ENCODE measurements around the gene MTF2.
"Not testable (repeated sequence)": the region's sequence is repeated elsewhere in the genome, so short reads cannot be mapped to it uniquely, and the experiment has no call there.

MTF2 gene

DNA sequence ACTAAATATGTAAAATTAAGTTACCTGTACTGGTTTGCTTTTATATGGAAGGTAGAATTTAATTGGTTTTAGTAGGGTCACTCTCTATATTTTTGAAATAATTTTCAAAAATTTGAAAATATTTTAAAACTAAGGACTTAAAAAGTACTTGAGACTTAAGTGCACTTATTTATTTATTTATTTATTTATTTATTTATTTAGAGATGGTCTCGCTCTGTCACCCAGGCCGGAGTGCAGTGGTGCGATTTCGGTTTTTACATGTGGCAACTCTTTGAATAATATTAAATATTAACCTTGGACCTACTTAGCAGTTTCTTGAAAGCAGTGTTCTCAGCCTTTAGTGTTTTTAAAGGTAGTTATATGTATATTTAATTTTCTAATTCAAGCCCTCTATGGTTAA is 64.7 kb downstream of the MTF2 start:
- H3K36me3 Mint-ChIP-seq: peaks cover 13% of the 10 kb centered on the region
- H3K27me3 Mint-ChIP-seq: no peaks in the 10 kb centered on the region
- no peak overlapping the region for H3K27ac Mint-ChIP-seq
- H3K4me3 Mint-ChIP-seq: no peak overlapping the region
- peaks cover 8% of the 10 kb centered on the region for H3K9me3 Mint-ChIP-seq (ENCODE audit: low read depth)
- peaks cover 6% of the 10 kb centered on the region for H3K4me1 Mint-ChIP-seq (ENCODE audit: low read depth)

DNA sequence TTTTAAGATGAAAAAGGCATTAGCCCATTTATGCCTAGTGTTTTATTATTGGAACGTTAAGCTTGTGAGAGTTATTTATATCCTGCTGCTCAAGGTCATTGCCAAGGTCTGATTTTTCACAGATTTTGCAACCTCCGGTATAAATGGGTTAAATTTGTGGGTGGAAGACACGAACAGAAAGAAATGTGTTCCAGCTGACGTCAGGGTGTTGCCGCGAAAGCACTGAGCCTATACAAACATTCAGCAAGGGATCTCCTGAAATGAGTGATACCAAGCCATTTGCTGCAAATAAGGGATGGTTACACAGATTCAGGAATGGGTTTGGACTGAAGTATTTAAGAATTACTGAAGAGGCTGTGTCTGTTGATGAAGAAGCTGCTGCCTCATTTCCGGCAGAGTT is 68.9 kb downstream of the MTF2 start:
- Mint-ChIP-seq H3K4me3 (no peak overlapping the region), H3K27me3 (no peaks in the 10 kb centered on the region), H3K36me3 (peaks cover 20% of the 10 kb centered on the region), H3K27ac (peak overlapping the region; percentile 78), H3K9me3 (ENCODE audit: low read depth) (peaks cover 11% of the 10 kb centered on the region), H3K4me1 (ENCODE audit: low read depth) (peaks cover 4% of the 10 kb centered on the region)

DNA sequence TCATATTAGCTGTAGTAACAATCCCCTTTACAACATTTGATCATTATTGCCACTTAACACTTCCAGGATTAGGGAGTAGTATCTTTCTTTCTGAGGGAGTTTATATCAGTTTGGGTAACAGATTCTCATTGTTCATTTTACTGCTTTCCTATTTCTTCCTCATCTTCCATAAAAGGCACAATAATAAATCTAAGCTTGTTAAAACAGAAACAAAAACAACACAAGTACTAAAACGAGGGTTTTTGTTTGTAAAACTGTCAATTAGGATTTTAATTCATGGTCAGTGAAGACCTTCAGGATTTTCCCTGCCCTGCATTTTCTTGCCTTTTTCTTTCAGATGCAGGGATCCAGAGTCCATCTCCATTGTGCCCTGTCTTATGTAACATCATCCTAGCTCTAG is 71.6 kb downstream of the MTF2 start:
- H3K27me3 Mint-ChIP-seq: no peaks in the 10 kb centered on the region
- H3K4me1 Mint-ChIP-seq (ENCODE audit: low read depth): peaks cover 11% of the 10 kb centered on the region
- H3K36me3 Mint-ChIP-seq: peaks cover 20% of the 10 kb centered on the region
- H3K9me3 Mint-ChIP-seq (ENCODE audit: low read depth): peaks cover 11% of the 10 kb centered on the region
- no peak overlapping the region for H3K4me3 Mint-ChIP-seq
- H3K27ac Mint-ChIP-seq: peak overlapping the region; percentile 25

DNA sequence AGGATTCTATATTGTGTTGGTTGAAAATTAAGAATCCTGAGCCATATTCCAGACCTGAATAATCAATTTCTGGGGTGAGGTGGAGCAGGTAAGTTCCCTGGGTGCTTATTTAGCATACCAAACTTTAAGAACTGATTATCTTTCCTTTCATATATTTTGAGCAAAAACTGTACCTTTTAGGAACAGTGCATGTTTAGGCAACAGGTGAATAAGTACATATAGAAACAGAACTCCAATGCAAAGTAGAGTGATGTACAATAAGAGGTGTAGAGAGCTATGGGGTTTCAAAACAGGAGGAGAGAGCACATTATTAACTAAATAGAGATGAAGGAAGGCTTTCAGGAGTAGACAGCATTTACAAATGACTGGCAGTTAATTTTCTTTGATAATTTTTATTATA is 72.4 kb downstream of the MTF2 start:
- H3K4me3 Mint-ChIP-seq: no peak overlapping the region
- no peak overlapping the region for H3K27ac Mint-ChIP-seq
- H3K36me3 Mint-ChIP-seq: peaks cover 22% of the 10 kb centered on the region
- no peaks in the 10 kb centered on the region for H3K27me3 Mint-ChIP-seq
- H3K9me3 Mint-ChIP-seq (ENCODE audit: low read depth): peaks cover 11% of the 10 kb centered on the region
- peaks cover 13% of the 10 kb centered on the region for H3K4me1 Mint-ChIP-seq (ENCODE audit: low read depth)

DNA sequence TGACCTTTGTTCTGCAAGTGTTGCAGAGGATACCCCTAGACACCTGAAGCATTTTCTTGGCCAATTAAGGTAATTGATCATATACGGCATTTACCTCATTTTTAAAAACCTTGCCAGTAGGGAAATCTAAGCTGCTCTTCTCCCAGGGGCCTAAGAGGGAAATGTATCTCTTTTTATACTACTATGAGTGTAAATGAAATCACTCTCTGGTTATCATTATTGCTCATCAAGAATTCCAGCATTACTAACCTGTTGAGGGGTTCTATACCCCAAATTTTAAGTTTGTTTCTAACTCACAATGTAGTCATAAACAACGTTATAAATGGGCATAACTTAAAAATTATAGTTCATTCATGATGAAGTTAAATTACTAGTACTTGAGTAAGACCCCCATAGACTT is 73.8 kb downstream of the MTF2 start:
- Mint-ChIP-seq H3K4me3 (no peak overlapping the region), H3K36me3 (peaks cover 17% of the 10 kb centered on the region), H3K4me1 (ENCODE audit: low read depth) (peaks cover 13% of the 10 kb centered on the region), H3K27me3 (no peaks in the 10 kb centered on the region), H3K9me3 (ENCODE audit: low read depth) (peaks cover 8% of the 10 kb centered on the region), H3K27ac (no peak overlapping the region)

DNA sequence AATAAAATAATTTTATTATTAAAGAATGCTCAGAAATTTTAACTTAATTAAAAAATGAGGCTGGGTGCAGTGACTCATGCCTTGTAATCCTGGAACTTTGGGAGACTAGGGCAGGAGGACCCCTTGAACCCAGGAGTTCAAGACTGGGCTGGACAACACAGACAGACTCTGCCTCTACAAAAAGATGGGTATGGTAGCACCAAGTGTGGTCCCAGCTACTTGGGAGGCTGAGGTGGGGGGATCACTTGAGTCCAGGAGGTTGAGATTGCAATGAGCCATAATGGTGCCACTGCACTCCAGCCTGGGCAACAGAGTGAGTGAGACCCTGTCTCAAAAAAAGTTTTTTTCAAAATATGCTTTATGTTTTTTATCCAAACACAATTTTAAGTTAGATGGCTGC is 75.8 kb downstream of the MTF2 start:
- H3K9me3 Mint-ChIP-seq (ENCODE audit: low read depth): no peaks in the 10 kb centered on the region
- peaks cover 13% of the 10 kb centered on the region for H3K4me1 Mint-ChIP-seq (ENCODE audit: low read depth)
- no peaks in the 10 kb centered on the region for H3K27me3 Mint-ChIP-seq
- H3K27ac Mint-ChIP-seq: peak overlapping the region; percentile 68
- H3K4me3 Mint-ChIP-seq: no peak overlapping the region
- H3K36me3 Mint-ChIP-seq: peaks cover 5% of the 10 kb centered on the region

DNA sequence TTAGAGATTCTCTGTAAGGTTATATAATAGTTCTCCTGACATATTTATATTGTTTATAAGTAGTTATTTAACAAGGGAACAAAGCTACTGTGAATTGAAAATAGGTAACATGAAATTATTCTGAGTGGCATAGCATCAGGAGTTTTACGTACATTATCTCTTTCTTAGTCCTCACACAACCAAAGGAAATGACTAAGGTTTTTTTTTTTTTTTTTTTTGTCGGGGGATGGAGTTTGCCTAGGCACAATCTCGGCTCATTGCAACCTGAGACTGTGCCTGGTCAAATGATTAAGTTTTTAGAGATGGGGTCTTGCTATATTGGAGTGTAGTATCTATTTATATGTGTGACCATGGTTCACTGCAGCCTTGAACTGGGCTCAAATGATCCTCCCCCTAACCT is 76.3 kb downstream of the MTF2 start:
- peaks cover 5% of the 10 kb centered on the region for H3K36me3 Mint-ChIP-seq

DNA sequence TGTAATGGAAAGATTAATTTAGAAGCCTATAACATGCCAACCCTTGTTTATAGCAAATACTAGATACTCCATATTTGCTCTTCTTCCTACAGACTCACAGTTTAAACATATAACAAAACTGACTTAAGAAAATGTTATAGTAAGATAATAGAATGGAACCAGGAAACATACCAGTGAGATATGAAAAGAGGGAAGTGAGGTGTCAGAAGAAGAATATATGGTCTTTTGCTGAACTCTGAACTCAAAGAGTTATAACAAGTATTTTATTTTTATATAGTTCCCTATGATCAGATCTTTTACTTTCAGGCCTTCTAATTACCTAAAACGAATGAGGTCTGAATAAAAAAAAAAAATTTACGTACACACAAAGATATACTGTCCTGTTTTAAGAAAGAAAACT is 80.3 kb downstream of the MTF2 start:
- peaks cover 4% of the 10 kb centered on the region for H3K36me3 Mint-ChIP-seq
- H3K4me3 Mint-ChIP-seq: no peak overlapping the region
- H3K27ac Mint-ChIP-seq: no peak overlapping the region
- no peaks in the 10 kb centered on the region for H3K9me3 Mint-ChIP-seq (ENCODE audit: low read depth)
- peaks cover 29% of the 10 kb centered on the region for H3K4me1 Mint-ChIP-seq (ENCODE audit: low read depth)
- H3K27me3 Mint-ChIP-seq: no peaks in the 10 kb centered on the region

More for the DNA sequence above, 76.3 kb downstream of the MTF2 start:
- peaks cover 14% of the 10 kb centered on the region for H3K4me1 Mint-ChIP-seq (ENCODE audit: low read depth)
- no peaks in the 10 kb centered on the region for H3K27me3 Mint-ChIP-seq
- H3K4me3 Mint-ChIP-seq: no peak overlapping the region
- no peaks in the 10 kb centered on the region for H3K9me3 Mint-ChIP-seq (ENCODE audit: low read depth)
- peak overlapping the region; percentile 68 for H3K27ac Mint-ChIP-seq

DNA sequence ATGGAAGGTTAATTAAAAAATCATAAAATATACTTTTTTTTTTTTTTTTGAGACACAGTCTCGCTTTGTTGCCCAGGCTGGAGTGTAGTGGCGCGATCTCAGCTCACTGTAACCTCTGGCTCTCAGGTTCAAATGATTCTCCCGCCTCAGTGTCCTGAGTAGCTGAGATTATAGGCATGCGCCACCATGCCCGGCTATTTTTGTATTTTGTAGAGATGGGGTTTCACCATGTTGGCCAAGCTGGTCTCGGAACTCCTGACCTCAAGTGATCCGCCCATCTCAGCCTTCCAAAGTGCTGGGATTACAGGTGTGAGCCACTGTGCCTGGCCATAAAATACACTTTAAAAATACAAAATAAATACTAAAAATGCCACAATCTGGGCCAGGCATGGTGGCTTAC is 84.2 kb downstream of the MTF2 start:
- H3K27me3 Mint-ChIP-seq; H3K9me3 Mint-ChIP-seq (ENCODE audit: low read depth); H3K27ac Mint-ChIP-seq; H3K4me3 Mint-ChIP-seq: not testable (repeated sequence)
- Mint-ChIP-seq H3K4me1 (ENCODE audit: low read depth) (peaks cover 34% of the 10 kb centered on the region), H3K36me3 (peaks cover 16% of the 10 kb centered on the region)

DNA sequence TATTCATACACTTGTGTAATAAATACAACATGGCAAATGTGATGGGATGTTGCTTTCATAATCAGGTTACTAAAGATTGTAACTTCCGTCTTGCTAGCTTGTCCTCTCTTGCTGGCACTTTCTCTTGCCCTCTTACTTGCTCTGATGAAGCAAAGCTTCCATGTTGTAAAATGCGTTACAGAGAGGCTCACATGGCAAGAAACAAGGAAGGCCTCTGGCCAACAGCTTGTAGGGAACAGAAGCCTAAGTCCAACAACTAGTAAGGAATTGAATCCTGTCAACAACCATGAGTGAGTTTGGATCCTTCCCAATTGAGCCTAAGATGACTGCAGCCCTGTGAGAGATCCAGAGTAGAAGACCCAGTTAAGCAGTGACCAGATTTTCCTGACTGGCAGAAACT is 85.7 kb downstream of the MTF2 start:
- no peak overlapping the region for H3K4me3 Mint-ChIP-seq
- peaks cover 46% of the 10 kb centered on the region for H3K4me1 Mint-ChIP-seq (ENCODE audit: low read depth)
- H3K36me3 Mint-ChIP-seq: peaks cover 24% of the 10 kb centered on the region
- no peak overlapping the region for H3K27ac Mint-ChIP-seq
- H3K9me3 Mint-ChIP-seq (ENCODE audit: low read depth): peaks cover 7% of the 10 kb centered on the region
- H3K27me3 Mint-ChIP-seq: no peaks in the 10 kb centered on the region

DNA sequence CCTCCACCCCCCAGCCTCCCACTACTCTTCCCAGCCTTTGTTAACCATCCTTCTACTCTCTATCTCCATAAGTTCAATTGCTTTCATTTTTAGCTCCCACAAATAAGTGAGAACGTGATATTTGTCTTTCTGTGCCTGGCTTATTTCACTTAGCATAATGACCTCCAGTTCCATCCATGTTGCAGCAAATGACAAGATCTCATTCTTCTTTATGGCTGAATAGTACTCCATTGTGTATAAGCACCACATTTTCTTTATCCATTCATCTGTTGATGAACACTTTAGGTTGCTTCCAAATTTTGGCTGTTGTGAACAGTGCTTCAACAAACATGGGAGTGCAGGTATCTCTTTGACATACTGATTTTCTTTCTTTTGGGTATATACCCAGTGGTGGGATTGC is 86.8 kb downstream of the MTF2 start:
- peaks cover 47% of the 10 kb centered on the region for H3K4me1 Mint-ChIP-seq (ENCODE audit: low read depth)
- H3K9me3 Mint-ChIP-seq (ENCODE audit: low read depth); H3K4me3 Mint-ChIP-seq; H3K27ac Mint-ChIP-seq; H3K27me3 Mint-ChIP-seq: not testable (repeated sequence)
- peaks cover 27% of the 10 kb centered on the region for H3K36me3 Mint-ChIP-seq

DNA sequence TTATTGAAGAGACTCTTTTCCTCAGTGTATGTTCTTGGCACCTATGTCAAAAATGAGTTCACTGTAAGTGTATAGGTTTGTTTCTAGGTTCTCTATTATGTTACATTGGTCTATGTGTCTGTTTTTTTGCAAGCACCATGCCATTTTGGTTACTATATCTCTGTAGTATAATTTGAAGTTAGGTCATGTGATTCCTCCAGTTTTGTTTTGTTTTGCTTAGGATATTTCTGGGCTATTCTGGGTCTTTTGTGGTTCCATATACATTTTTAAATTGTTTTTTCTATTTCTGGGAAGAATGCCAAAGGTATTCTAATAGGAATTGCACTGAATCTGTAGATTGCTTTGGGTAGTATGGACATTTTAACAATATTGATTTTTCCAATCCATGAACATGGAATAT is 87.9 kb downstream of the MTF2 start:
- Mint-ChIP-seq H3K36me3 (peaks cover 28% of the 10 kb centered on the region), H3K27ac (no peak overlapping the region), H3K9me3 (ENCODE audit: low read depth) (peaks cover 7% of the 10 kb centered on the region), H3K27me3 (no peaks in the 10 kb centered on the region), H3K4me1 (ENCODE audit: low read depth) (peaks cover 48% of the 10 kb centered on the region), H3K4me3 (no peak overlapping the region)

DNA sequence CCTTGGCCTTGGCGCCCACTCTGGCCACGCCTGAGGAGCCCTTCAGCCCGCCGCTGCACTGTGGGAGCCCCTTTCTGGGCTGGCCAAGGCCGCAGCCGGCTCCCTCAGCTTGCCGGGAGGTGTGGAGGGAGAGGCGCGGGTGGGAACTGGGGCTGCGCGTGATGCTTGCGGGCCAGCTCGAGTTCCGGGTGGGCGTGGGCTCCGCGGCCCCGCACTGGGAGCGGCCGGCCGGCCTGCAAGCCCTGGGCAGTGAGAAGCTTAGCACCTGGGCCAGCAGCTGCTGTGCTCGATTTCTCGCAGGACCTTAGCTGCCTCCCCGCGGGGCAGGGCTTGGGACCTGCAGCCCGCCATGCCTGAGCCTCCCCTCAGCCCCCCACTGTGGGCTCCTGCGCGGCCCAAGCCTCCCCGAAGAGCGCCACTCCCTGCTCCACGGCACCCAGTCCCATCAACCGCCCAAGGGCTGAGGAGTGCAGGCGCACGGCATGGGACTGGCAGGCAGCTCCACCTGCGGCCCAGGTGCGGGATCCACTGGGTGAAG is 91.1 kb downstream of the MTF2 start:
- H3K4me3 Mint-ChIP-seq; H3K9me3 Mint-ChIP-seq (ENCODE audit: low read depth); H3K27me3 Mint-ChIP-seq; H3K27ac Mint-ChIP-seq: not testable (repeated sequence)
- peaks cover 36% of the 10 kb centered on the region for H3K36me3 Mint-ChIP-seq
- H3K4me1 Mint-ChIP-seq (ENCODE audit: low read depth): peaks cover 58% of the 10 kb centered on the region

DNA sequence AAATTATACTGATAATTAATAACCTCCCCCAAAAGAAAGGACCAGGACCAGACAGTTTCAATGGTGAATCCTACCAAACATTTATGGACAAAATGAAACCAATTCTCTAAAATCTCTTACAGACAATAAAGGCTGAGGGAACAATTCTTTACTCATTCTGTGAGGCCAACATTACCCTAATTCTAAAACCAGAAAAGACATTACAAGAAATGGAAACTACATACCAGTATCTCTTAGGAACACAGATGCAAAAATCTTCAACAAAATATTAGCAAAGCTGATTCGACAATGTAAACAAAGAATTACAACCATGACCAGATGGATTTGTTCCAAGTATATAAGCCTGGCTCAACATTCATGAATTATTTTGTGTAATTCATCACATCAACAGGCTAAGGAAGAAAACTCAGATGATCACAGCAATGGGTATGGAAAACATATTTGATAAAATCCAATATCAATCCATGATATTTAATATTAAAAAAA is 92.5 kb downstream of the MTF2 start:
- Mint-ChIP-seq H3K27ac (peak overlapping the region; percentile 79), H3K4me1 (ENCODE audit: low read depth) (peaks cover 61% of the 10 kb centered on the region), H3K9me3 (ENCODE audit: low read depth) (no peaks in the 10 kb centered on the region), H3K36me3 (peaks cover 29% of the 10 kb centered on the region), H3K4me3 (peak overlapping the region; percentile 85), H3K27me3 (no peaks in the 10 kb centered on the region)

DNA sequence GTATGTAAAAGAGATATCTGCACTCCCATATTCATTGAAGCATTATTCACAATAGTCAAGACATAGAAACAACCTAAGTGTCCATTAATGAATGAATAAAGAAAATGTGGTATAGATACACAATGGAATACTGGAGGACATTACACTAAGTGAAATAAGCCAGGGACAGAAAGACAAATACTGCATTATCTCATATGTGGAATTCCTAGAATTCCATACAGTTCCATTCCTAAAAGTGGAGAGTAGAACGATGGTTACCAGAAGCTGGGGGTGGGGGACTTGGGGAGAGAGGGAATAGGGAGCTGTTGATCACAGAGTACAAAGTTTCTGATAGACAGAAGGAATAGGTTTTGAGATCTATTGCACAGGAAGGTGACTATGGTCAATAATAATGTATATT is 93.7 kb downstream of the MTF2 start:
- Mint-ChIP-seq H3K9me3 (ENCODE audit: low read depth) (no peaks in the 10 kb centered on the region), H3K4me1 (ENCODE audit: low read depth) (peaks cover 68% of the 10 kb centered on the region), H3K27ac (no peak overlapping the region), H3K4me3 (peak overlapping the region; percentile 57), H3K27me3 (no peaks in the 10 kb centered on the region), H3K36me3 (peaks cover 27% of the 10 kb centered on the region)

DNA sequence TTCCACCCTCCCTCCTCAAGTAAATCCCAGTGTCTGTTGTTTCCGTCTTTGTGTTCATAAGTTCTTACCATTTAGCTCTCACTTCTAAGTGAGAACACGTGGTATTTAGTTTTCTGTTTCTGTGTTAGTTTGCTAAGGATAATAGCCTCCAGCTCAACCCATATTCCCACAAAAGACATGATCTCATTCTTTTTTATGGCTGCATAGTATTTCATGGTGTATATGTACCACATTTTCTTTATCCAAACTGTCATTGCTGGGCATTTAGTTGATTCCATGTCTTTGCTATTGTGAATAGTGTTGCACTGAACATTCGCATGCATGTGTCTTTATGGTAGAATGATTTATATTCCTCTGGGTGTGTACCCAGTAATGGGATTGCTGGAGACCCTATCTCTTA is 95.6 kb downstream of the MTF2 start:
- peaks cover 23% of the 10 kb centered on the region for H3K36me3 Mint-ChIP-seq
- H3K4me3 Mint-ChIP-seq: peak overlapping the region; percentile 1
- H3K27ac Mint-ChIP-seq: not testable (repeated sequence)

More for the DNA sequence above, 95.6 kb downstream of the MTF2 start:
- not testable (repeated sequence) for H3K27me3 Mint-ChIP-seq; H3K9me3 Mint-ChIP-seq (ENCODE audit: low read depth)
- peaks cover 68% of the 10 kb centered on the region for H3K4me1 Mint-ChIP-seq (ENCODE audit: low read depth)

All from activated naive CD8-positive, alpha-beta T cell (primary cell).